KMS-11 (cell line): ENCODE measurements around the gene MAFB.

Experiments
- H2AFZ ChIP-seq: fragments of 200-600 bp; sonication (generic); 2 replicates; pipeline ENCODE4 v1.6.1; 2016; ENCODE audit warnings: antibody characterized with exemption, mixed run types, low read depth
- H3K27ac ChIP-seq: fragments of 200-600 bp; sonication (generic); 2 replicates; pipeline ENCODE4 v1.6.1; 2016; ENCODE audit warnings: mild to moderate bottlenecking, mixed run types
- H3K27me3 ChIP-seq: fragments of 200-600 bp; sonication (generic); 2 replicates; pipeline ENCODE4 v1.6.1; 2017; ENCODE audit warnings: mild to moderate bottlenecking, low read depth, mixed run types, moderate library complexity; ENCODE audit not compliant: insufficient read depth
- H3K36me3 ChIP-seq: fragments of 200-600 bp; sonication (generic); 2 replicates; pipeline ENCODE4 v1.6.1; 2017; ENCODE audit warnings: mild to moderate bottlenecking, mixed run types; ENCODE audit not compliant: insufficient read depth
- H3K4me1 ChIP-seq: fragments of 200-600 bp; sonication (generic); 2 replicates; pipeline ENCODE4 v1.6.1; 2016; ENCODE audit warnings: mild to moderate bottlenecking, low read depth, mixed run types; ENCODE audit not compliant: poor library complexity, severe bottlenecking
- H3K4me2 ChIP-seq: fragments of 200-600 bp; sonication (generic); 2 replicates; pipeline ENCODE4 v1.7.0; 2016; ENCODE audit warnings: mild to moderate bottlenecking, mixed run types
- H3K4me3 ChIP-seq: fragments of 200-600 bp; sonication (generic); IDR thresholded peaks from 2 replicates; pipeline ENCODE4 v1.6.1; 2017; ENCODE audit warnings: low read depth, low read length, mixed read lengths; ENCODE audit not compliant: insufficient read depth
- H3K79me2 ChIP-seq: fragments of 200-600 bp; sonication (generic); 2 replicates; pipeline ENCODE4 v1.6.1; 2016; ENCODE audit warnings: low read depth, mixed run types; ENCODE audit not compliant: insufficient read depth
- H3K9ac ChIP-seq: fragments of 200-600 bp; sonication (generic); 2 replicates; pipeline ENCODE4 v1.6.1; 2016; ENCODE audit warnings: mild to moderate bottlenecking, mixed run types
- H4K20me1 ChIP-seq: fragments of 200-600 bp; sonication (generic); 2 replicates; pipeline ENCODE4 v1.6.1; 2016; ENCODE audit warnings: mild to moderate bottlenecking, mixed run types; ENCODE audit not compliant: insufficient read depth
- CTCF ChIP-seq: fragments of 200-600 bp; sonication (generic); conservative IDR thresholded peaks from 2 replicates; pipeline ENCODE4 v1.6.1; 2017; ENCODE audit warnings: low read depth, mild to moderate bottlenecking, antibody characterized with exemption, low read length, moderate library complexity, mixed read lengths

The MAFB gene

GRCh38 chr20:40685349-40685748 lies 3.7 kb downstream of the MAFB start:
- no peak overlapping the region for H3K27ac ChIP-seq
- no peak for TF ChIP-seq CTCF
- no peaks in the 10 kb centered on the region for H3K79me2 ChIP-seq
- H3K4me2 ChIP-seq = no peak overlapping the region
- no peaks in the 10 kb centered on the region for H4K20me1 ChIP-seq
- no peaks in the 10 kb centered on the region for H3K4me1 ChIP-seq
- H3K9ac ChIP-seq = no peak overlapping the region
- no peaks in the 10 kb centered on the region for H3K36me3 ChIP-seq
- H2AFZ ChIP-seq = no peak overlapping the region
- H3K4me3 ChIP-seq = no peak overlapping the region
- H3K27me3 ChIP-seq = no peaks in the 10 kb centered on the region

GRCh38 chr20:40683894-40684268 lies 5.2 kb downstream of the MAFB start:
- Histone ChIP-seq H2AFZ (no peak overlapping the region), H3K9ac (no peak overlapping the region), H3K79me2 (no peaks in the 10 kb centered on the region), H3K27me3 (no peaks in the 10 kb centered on the region), H3K36me3 (no peaks in the 10 kb centered on the region), H3K4me2 (no peak overlapping the region), H3K4me1 (no peaks in the 10 kb centered on the region), H3K27ac (no peak overlapping the region), H3K4me3 (no peak overlapping the region), H4K20me1 (no peaks in the 10 kb centered on the region)
- TF ChIP-seq CTCF = no peak

DNA sequence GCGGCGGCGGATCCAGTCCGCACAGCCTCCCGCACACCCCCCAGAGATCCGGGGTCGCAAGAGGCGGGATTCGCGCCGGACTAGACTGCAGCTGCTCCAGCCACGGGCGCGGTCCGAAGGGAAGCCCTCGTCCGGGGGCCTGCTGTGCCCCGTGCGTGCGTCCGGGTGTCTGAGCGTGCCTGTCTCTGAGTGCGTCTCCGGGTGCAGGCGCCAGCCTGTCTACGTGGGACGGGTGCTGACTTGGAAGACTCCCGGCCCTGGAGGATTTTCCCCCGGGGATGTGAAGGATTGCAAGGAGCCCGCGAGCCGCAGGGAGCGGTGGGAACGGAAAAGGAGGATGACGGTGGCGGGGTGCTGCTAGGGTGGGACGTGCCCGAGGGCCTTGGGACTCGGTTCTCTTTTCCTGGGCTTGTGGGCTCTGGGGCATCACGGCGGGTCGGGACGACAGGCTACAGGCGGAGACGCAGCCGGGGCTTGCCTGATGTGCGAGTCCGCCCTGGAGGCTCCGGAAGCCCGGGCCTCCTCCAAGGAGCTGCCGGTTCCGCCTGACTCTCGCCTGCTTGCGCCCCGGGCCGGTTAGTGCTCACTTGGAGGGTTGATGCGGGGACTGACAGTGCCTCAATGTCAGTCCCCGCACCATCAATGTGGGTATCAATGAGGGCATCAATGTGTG lies 5.7 kb downstream of the MAFB start:
- Histone ChIP-seq H4K20me1 (no peaks in the 10 kb centered on the region), H3K27me3 (no peaks in the 10 kb centered on the region)

DNA sequence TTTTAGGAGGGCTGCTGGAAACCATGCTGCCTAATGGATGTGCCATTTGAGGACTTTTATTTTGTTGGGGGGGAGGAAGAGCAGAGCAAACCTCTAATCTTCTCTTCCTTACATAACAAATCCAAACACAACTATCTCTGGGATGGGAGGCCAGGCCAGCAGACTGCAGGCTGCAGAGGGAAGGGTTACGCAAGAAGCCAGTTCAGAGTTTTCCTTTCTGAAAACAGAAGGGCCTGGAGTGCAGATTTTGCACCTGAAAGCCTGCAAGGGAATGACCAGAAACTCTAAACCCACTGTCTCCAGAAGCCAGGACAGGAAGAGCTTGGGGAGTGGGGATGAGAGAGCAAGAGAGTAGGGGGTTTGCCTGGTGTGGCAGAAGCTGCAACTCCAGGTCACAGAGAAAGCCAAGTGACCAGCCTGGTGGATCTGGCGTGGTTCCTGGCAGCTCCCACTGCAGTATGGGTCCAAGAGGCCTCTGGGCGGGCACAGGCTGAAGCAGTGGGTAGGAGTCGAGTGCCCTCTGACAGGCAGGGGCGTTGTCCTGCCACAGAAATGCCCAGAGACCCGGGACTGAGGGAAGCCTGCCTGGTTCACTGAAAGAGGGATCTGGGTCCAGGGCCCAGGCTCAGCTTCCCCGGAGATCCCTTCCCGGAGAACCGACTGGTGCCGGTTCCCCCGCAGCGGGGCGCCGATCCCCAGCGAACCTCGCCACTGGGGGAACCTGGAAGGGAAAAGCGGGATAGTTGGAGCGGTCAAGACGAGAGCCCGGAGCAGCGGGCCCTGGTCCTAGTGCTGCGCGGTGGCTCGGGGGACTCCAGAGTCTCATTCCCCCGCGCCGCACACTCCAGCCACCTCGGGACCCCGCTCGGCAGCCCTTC lies 6.7 kb downstream of the MAFB start:
- Histone ChIP-seq H3K4me3 (no peak overlapping the region), H3K36me3 (no peaks in the 10 kb centered on the region), H3K79me2 (no peaks in the 10 kb centered on the region), H3K27me3 (no peaks in the 10 kb centered on the region), H3K9ac (no peak overlapping the region), H2AFZ (no peak overlapping the region), H3K4me2 (no peak overlapping the region), H3K27ac (no peak overlapping the region), H3K4me1 (no peaks in the 10 kb centered on the region), H4K20me1 (no peaks in the 10 kb centered on the region)
- no peak for TF ChIP-seq CTCF

More for the DNA sequence above, 5.7 kb downstream of the MAFB start:
- H3K9ac ChIP-seq = no peak overlapping the region
- H3K79me2 ChIP-seq = no peaks in the 10 kb centered on the region
- no peaks in the 10 kb centered on the region for H3K36me3 ChIP-seq
- no peak overlapping the region for H3K4me3 ChIP-seq
- no peak overlapping the region for H3K4me2 ChIP-seq
- TF ChIP-seq CTCF = no peak
- no peaks in the 10 kb centered on the region for H3K4me1 ChIP-seq
- H3K27ac ChIP-seq = no peak overlapping the region
- H2AFZ ChIP-seq = no peak overlapping the region
